GM21447 (cell line): ENCODE results near the gene ANAPC4.
A peak's percentile ranks its signal among the peaks of the same experiment; 100 is the strongest.
"Not testable (repeated sequence)": the region's sequence is repeated elsewhere in the genome, so short reads cannot be mapped to it uniquely, and the experiment has no call there.

Experiments
- ATAC-seq: cut with Tn5 transposase; IDR thresholded peaks from one replicate; pipeline ENCODE4 v1.9.1; 2021; ENCODE audit not compliant: unreplicated experiment

The ANAPC4 gene

GRCh38 chr4:25376754-25377571 lies at the start of gene ANAPC4:
TSS of gene ANAPC4 (plus strand) at chr4:25377263. CDS start at chr4:25377428, 165 bp downstream.
- ATAC-seq = peak; percentile 92

- not testable (repeated sequence) for ATAC-seq
Measured at GRCh38 chr4:25328463-25328862, 48.6 kb upstream of the ANAPC4 start.

- ATAC-seq = no peak
Measured at GRCh38 chr4:25330335-25330734, 46.7 kb upstream of the ANAPC4 start.

GRCh38 chr4:25330905-25331808 lies 45.9 kb upstream of the ANAPC4 start:
- ATAC-seq = peak; percentile 77

GRCh38 chr4:25343671-25344070 lies 33.4 kb upstream of the ANAPC4 start:
- ATAC-seq = no peak

- ATAC-seq = no peak
Measured at GRCh38 chr4:25345744-25346143, 31.3 kb upstream of the ANAPC4 start.

GRCh38 chr4:25346913-25347312 lies 30.1 kb upstream of the ANAPC4 start:
- ATAC-seq = no peak

GRCh38 chr4:25347473-25347872 lies 29.6 kb upstream of the ANAPC4 start:
- no peak for ATAC-seq

GRCh38 chr4:25347971-25348370 lies 29.1 kb upstream of the ANAPC4 start:
- no peak for ATAC-seq

- ATAC-seq = no peak
Measured at GRCh38 chr4:25350561-25350960, 26.5 kb upstream of the ANAPC4 start.

- ATAC-seq = no peak
Measured at GRCh38 chr4:25351777-25352416, 25.2 kb upstream of the ANAPC4 start.

GRCh38 chr4:25356068-25356467 lies 21.0 kb upstream of the ANAPC4 start:
- ATAC-seq = no peak

- no peak for ATAC-seq
Measured at GRCh38 chr4:25358515-25359275, 18.4 kb upstream of the ANAPC4 start.

GRCh38 chr4:25361253-25361652 lies 15.8 kb upstream of the ANAPC4 start:
- no peak for ATAC-seq

- ATAC-seq = no peak
Measured at GRCh38 chr4:25367004-25367621, 9.9 kb upstream of the ANAPC4 start.

- ATAC-seq = no peak
Measured at GRCh38 chr4:25367877-25368276, 9.2 kb upstream of the ANAPC4 start.

- ATAC-seq = no peak
Measured at GRCh38 chr4:25368315-25368714, 8.7 kb upstream of the ANAPC4 start.

- ATAC-seq = no peak
Measured at GRCh38 chr4:25370242-25370641, 6.8 kb upstream of the ANAPC4 start.

GRCh38 chr4:25372549-25372948 lies 4.5 kb upstream of the ANAPC4 start:
- not testable (repeated sequence) for ATAC-seq
